ENCODE results near the gene SREK1. TPM values are rescaled to one million over a fixed set of nuclear protein-coding genes. Genes with fewer than 3 reads are reported as not detected.

The SREK1 gene
- total RNA-seq, 2 experiments from 2014 or later: 52.3 to 53.4 TPM

DNA sequence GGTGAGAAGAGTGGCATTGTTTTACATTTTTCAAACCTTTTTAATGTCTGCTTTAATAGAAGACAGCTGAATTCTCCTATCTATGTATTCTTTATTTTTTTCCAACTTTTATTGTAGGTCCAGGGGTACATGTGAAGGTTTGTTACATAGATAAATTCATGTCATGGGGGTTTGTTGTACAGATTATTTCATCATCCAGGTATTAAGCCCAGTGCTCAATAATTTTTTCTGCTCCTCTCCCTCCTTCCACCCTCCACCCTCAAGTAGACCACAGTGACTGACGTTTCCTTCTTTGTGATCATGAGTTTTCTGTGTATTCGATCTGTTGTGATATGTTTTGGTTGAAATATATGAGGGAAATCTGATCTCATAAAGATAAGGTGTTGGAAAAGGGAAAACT is 1.7 kb upstream of the SREK1 start:
- CTCF ChIA-PET: no interaction called here
- Mint-ChIP-seq H3K27ac (no peak overlapping the region), H3K36me3 (ENCODE audit: low read depth) (peaks cover 17% of the 10 kb centered on the region), H3K27me3 (no peaks in the 10 kb centered on the region), H3K9me3 (no peaks in the 10 kb centered on the region), H3K4me1 (peaks cover 26% of the 10 kb centered on the region), H3K4me3 (no peak overlapping the region)
- DNase-seq: no peak
- POLR2A ChIA-PET: no interaction called here

GRCh38 chr5:66143473-66144073 is 527 bp upstream of the SREK1 start:
- no peaks in the 10 kb centered on the region for H3K27me3 Mint-ChIP-seq

GRCh38 chr5:66144834-66145390 is 812 bp downstream of the SREK1 start:
- H3K4me1 Mint-ChIP-seq: peaks cover 38% of the 10 kb centered on the region
- H3K27ac Mint-ChIP-seq: peak overlapping the region; percentile 99
- ChIA-PET CTCF (interaction anchor here (0.9 to 1.6 kb wide), 4 partner anchors 27 to 404 kb away, joined by 3 to 4 read pairs (median 4); no protein-coding TSS in a partner anchor), POLR2A (interaction anchor here (1.0 to 2.7 kb wide), 14 partner anchors 10 to 582 kb away, joined by 3 to 27 read pairs (median 8); partner anchors contain the start of genes CENPK, ERBIN, NLN and PPWD1)
- H3K36me3 Mint-ChIP-seq (ENCODE audit: low read depth): peaks cover 26% of the 10 kb centered on the region
- H3K9me3 Mint-ChIP-seq: peaks cover 2% of the 10 kb centered on the region
- peak overlapping the region; percentile 97 for H3K4me3 Mint-ChIP-seq
- no peak for DNase-seq
- H3K27me3 Mint-ChIP-seq: no peaks in the 10 kb centered on the region

More at GRCh38 chr5:66143473-66144073, 527 bp upstream of the SREK1 start:
- ChIA-PET CTCF (interaction anchor here (0.9 to 1.6 kb wide), 4 partner anchors 28 to 403 kb away, joined by 3 to 4 read pairs (median 4); no protein-coding TSS in a partner anchor), POLR2A (interaction anchor here (0.6 to 2.7 kb wide), 15 partner anchors 9 to 581 kb away, joined by 3 to 27 read pairs (median 7); partner anchors contain the start of genes CENPK, ERBIN, NLN and PPWD1)
- no peaks in the 10 kb centered on the region for H3K9me3 Mint-ChIP-seq
- peaks cover 31% of the 10 kb centered on the region for H3K4me1 Mint-ChIP-seq
- H3K36me3 Mint-ChIP-seq (ENCODE audit: low read depth): peaks cover 17% of the 10 kb centered on the region
- H3K27ac Mint-ChIP-seq: peak overlapping the region; percentile 99
- peak overlapping the region; percentile 97 for H3K4me3 Mint-ChIP-seq
- no peak for DNase-seq

DNA sequence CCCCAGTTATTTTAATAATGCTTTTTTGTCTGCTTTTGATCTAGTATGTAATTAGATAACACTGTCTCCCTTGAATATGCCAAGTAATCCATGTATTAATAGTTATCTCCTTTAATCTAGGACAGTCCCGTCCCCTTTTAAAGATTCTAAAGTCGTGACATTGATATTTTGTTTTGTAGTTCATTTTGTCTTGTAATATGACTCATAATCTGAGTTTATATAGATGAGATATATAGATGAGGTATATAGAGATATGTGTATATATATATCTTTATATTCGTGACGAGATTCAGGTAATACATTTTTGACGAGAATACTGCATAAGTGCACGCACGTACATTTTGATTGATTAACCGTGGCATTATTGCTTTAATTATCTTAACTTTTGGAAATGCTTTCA is 1.6 kb downstream of the SREK1 start:
- no peak for DNase-seq
- CTCF ChIA-PET: no interaction called here
- peaks cover 4% of the 10 kb centered on the region for H3K9me3 Mint-ChIP-seq
- peak overlapping the region; percentile 83 for H3K27ac Mint-ChIP-seq
- peaks cover 44% of the 10 kb centered on the region for H3K4me1 Mint-ChIP-seq
- peaks cover 33% of the 10 kb centered on the region for H3K36me3 Mint-ChIP-seq (ENCODE audit: low read depth)
- POLR2A ChIA-PET: interaction anchor here (2.6 kb wide), 2 partner anchors 11 to 219 kb away, joined by 9 to 27 read pairs; partner anchors contain the start of gene ERBIN
- H3K27me3 Mint-ChIP-seq: no peaks in the 10 kb centered on the region
- H3K4me3 Mint-ChIP-seq: peak overlapping the region; percentile 97

DNA sequence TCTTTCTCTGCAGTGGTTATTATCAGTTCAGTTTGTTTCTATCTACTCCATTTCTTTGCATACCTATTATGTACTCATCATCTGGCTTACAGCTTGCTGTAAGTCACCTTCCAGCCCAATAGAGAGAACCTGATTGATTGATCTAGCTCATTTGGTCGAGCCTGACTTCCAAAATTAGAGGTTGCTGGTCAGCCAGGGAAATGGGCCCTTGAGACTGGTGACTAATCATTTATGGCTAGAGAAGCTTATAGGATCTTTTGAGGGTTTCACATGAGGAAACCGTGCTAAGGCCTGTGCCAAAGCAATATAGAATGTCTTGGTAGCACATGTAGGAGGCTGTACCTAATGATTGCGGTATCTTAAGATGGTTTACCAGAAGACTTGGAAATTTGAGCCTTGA is 5.8 kb downstream of the SREK1 start:
- Mint-ChIP-seq H3K4me3 (no peak overlapping the region), H3K9me3 (peaks cover 4% of the 10 kb centered on the region), H3K27ac (no peak overlapping the region), H3K36me3 (ENCODE audit: low read depth) (peaks cover 36% of the 10 kb centered on the region), H3K4me1 (peaks cover 41% of the 10 kb centered on the region), H3K27me3 (no peaks in the 10 kb centered on the region)
- ChIA-PET POLR2A (interaction anchor here (1.6 kb wide), 1 partner anchor 224 kb away, joined by 4 read pairs; the partner anchor contains the start of gene ERBIN), CTCF (no interaction called here)
- DNase-seq: no peak

GRCh38 chr5:66151030-66151429 is 6.9 kb downstream of the SREK1 start:
- CTCF ChIA-PET: interaction anchor here (0.6 kb wide), 1 partner anchor 400 kb away, joined by 3 read pairs; no protein-coding TSS in a partner anchor
- POLR2A ChIA-PET: interaction anchor here (0.9 kb wide), 1 partner anchor 20 kb away, joined by 4 read pairs; no protein-coding TSS in a partner anchor
- Mint-ChIP-seq H3K4me3 (no peak overlapping the region), H3K27me3 (no peaks in the 10 kb centered on the region), H3K4me1 (peaks cover 35% of the 10 kb centered on the region), H3K36me3 (ENCODE audit: low read depth) (peaks cover 41% of the 10 kb centered on the region), H3K9me3 (peaks cover 4% of the 10 kb centered on the region), H3K27ac (no peak overlapping the region)
- no peak for DNase-seq

GRCh38 chr5:66151491-66151890 is 7.4 kb downstream of the SREK1 start:
- Mint-ChIP-seq H3K9me3 (peaks cover 4% of the 10 kb centered on the region), H3K36me3 (ENCODE audit: low read depth) (peaks cover 43% of the 10 kb centered on the region), H3K4me1 (peaks cover 32% of the 10 kb centered on the region), H3K27me3 (no peaks in the 10 kb centered on the region), H3K27ac (no peak overlapping the region), H3K4me3 (no peak overlapping the region)
- ChIA-PET POLR2A (no interaction called here), CTCF (interaction anchor here (0.6 kb wide), 1 partner anchor 401 kb away, joined by 3 read pairs; no protein-coding TSS in a partner anchor)
- no peak for DNase-seq

DNA sequence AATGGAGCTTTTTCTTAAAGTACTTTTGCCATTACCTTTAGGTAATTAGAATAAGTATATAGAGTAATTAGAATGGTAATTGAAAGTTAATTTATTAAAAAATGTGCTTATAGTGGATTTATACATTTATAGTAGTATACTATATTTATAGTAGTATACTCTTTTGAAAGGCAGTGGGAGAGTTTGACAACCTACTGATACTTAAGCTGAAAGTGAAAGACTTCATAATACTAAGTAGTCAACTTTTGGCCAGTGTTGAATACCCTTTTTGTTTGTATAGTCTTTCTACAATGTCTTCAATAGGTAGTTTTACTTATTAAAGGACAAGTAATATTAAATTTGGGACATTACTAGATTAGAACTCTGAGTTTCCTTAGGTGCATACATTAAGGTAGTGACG is 12.9 kb downstream of the SREK1 start:
- no peak for DNase-seq
- Mint-ChIP-seq H3K27me3 (no peaks in the 10 kb centered on the region), H3K27ac (no peak overlapping the region), H3K9me3 (no peaks in the 10 kb centered on the region), H3K4me1 (peaks cover 3% of the 10 kb centered on the region), H3K36me3 (ENCODE audit: low read depth) (peaks cover 46% of the 10 kb centered on the region), H3K4me3 (no peak overlapping the region)
- POLR2A ChIA-PET: interaction anchor here (1.6 to 1.8 kb wide), 2 partner anchors 13 to 435 kb away, joined by 4 to 8 read pairs; partner anchors contain the start of genes NLN, SGTB and SREK1
- CTCF ChIA-PET: interaction anchor here (1.1 kb wide), 2 partner anchors 12 to 233 kb away, joined by 3 read pairs; no protein-coding TSS in a partner anchor

- ChIA-PET CTCF (interaction anchor here (1.0 kb wide), 1 partner anchor 10 kb away, joined by 5 read pairs; no protein-coding TSS in a partner anchor), POLR2A (no interaction called here)
- no peak for DNase-seq
- Mint-ChIP-seq H3K4me3 (no peak overlapping the region), H3K27me3 (no peaks in the 10 kb centered on the region), H3K4me1 (peaks cover 14% of the 10 kb centered on the region), H3K9me3 (no peaks in the 10 kb centered on the region), H3K27ac (no peak overlapping the region), H3K36me3 (ENCODE audit: low read depth) (peaks cover 63% of the 10 kb centered on the region)
Observed at GRCh38 chr5:66161356-66161755, 17.3 kb downstream of the SREK1 start.

DNA sequence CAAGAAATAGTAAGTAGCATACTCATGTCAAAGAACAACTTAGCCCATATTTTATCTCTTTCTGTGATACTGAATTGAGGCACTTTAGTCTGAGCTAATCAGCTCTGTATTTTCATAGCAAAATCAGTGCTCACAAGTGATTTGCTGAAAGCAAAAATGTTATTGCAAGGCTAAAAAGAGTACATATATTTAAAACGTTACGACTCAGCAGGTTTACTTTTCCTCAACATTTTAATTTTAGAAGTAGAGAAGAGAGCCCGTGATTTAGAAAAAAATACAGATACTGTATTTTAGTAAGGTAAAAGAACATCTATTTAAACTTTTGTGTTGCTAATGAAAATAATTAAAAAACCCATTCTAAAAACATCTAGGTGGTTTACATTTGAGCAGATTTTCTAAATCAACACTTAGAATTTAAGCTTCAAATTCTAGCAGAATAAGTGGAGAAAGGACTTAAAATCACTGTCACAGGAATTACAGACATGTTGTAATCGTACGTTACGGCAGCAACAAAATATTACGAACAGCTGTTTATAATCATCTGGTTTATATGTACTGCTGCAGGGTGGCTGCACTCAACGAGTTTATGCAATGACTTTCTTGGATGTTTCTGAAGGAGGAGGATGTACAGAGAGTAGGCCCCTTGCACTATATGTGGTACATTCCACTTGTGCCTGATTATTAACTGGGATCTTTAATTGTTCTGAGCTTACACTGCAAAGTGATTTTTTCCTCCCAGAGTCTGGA is 20.1 kb downstream of the SREK1 start:
- H3K9me3 Mint-ChIP-seq: no peaks in the 10 kb centered on the region
- H3K36me3 Mint-ChIP-seq (ENCODE audit: low read depth): peaks cover 67% of the 10 kb centered on the region
- no peak for DNase-seq
- no peak overlapping the region for H3K27ac Mint-ChIP-seq
- ChIA-PET POLR2A (interaction anchor here (0.6 kb wide), 2 partner anchors 20 to 443 kb away, joined by 3 read pairs; partner anchors contain the start of gene SREK1), CTCF (interaction anchor here (0.5 kb wide), 1 partner anchor 460 kb away, joined by 3 read pairs; no protein-coding TSS in a partner anchor)
- no peak overlapping the region for H3K4me3 Mint-ChIP-seq
- H3K4me1 Mint-ChIP-seq: peaks cover 19% of the 10 kb centered on the region
- no peaks in the 10 kb centered on the region for H3K27me3 Mint-ChIP-seq

DNA sequence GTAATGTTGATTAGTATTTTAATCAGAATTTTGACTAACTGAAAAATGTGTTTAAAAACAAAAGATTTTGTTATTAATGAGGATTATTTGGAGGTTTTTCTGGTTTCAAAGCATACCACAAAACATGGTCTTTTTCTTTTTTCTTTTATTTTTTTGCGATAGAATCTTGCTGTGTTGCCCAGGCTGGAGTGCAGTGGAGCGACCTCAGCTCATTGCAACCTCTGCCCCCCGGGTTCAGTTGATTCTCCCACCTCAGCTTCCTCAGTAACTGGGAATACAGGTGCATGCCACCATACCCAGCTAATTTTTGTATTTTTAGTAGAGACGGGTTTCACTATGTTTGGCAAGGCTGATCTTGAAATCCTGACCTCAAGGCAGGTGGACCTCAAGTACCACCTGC is 24.1 kb downstream of the SREK1 start:
- H3K27ac Mint-ChIP-seq: no peak overlapping the region
- ChIA-PET POLR2A (interaction anchor here (1.7 to 2.0 kb wide), 2 partner anchors 24 to 242 kb away, joined by 7 read pairs; partner anchors contain the start of genes ERBIN and SREK1), CTCF (interaction anchor here (0.7 to 0.9 kb wide), 2 partner anchors 11 to 407 kb away, joined by 3 read pairs; no protein-coding TSS in a partner anchor)
- peaks cover 40% of the 10 kb centered on the region for H3K4me1 Mint-ChIP-seq
- peaks cover 59% of the 10 kb centered on the region for H3K36me3 Mint-ChIP-seq (ENCODE audit: low read depth)
- H3K4me3 Mint-ChIP-seq: no peak overlapping the region
- no peak for DNase-seq
- H3K27me3 Mint-ChIP-seq: no peaks in the 10 kb centered on the region
- H3K9me3 Mint-ChIP-seq: no peaks in the 10 kb centered on the region

- Mint-ChIP-seq H3K9me3 (no peaks in the 10 kb centered on the region), H3K4me3 (no peak overlapping the region), H3K36me3 (ENCODE audit: low read depth) (peaks cover 55% of the 10 kb centered on the region), H3K27ac (no peak overlapping the region), H3K4me1 (peaks cover 41% of the 10 kb centered on the region), H3K27me3 (no peaks in the 10 kb centered on the region)
- CTCF ChIA-PET: interaction anchor here (0.9 to 1.4 kb wide), 2 partner anchors 13 to 136 kb away, joined by 3 to 4 read pairs; no protein-coding TSS in a partner anchor
- no peak for DNase-seq
- POLR2A ChIA-PET: interaction anchor here (1.7 to 2.0 kb wide), 2 partner anchors 25 to 243 kb away, joined by 7 read pairs; partner anchors contain the start of genes ERBIN and SREK1
Observed at GRCh38 chr5:66169534-66169933, 25.4 kb downstream of the SREK1 start.
